Heart left ventricle (tissue), 13 donors: ENCODE data around the gene AKAP13.

Source experiments
- CTCF ChIP-seq, 12 donors: fragments of 200-600 bp; sonication (generic) in 4 of 12; IDR thresholded peaks; one replicate each; pipeline versions ENCODE4 v1.5.0 to v1.8.0; 2018 to 2022; ENCODE audit warnings: antibody characterized with exemption in 12 of 12, mild to moderate bottlenecking in 5 of 12
- POLR2A ChIP-seq, 2 donors: fragments of 450-650 bp; IDR thresholded peaks; one replicate each; pipeline ENCODE4 v1.6.1; 2017; ENCODE audit warnings: antibody characterized with exemption in 2 of 2, mild to moderate bottlenecking in 2 of 2, moderate library complexity in 2 of 2
- donor health status: ischemic (EF 13 %, LVEDD 7.1; RV severe dilation, severe dysfunction).
- donor health status: DM: no; HTN: yes; CAD: no.
- donor health status: DM: no; HTN: no; CAD: no.
- donor health status: ischemic (EF 25% LVEDD 6.9; RV normal size, moderate dysfunction).
- donor health status: ischemic (EF 25% LVEDD 5.7; RV mildly dilated, moderate dysfunction).
- donor health status: ischemic (EF 35%, LVEDD 5.7; RV mildly dilated, moderate dysfunction).
- donor health status: nonischemic (EF 11% LVEDD 7.7; RV severe dilation, severe dysfunction).
- donor health status: DM: yes; HTN: yes; CAD: no.
- donor health status: PGD.
- donor health status: ischemic (EF 29% LVEDD 5.4; RV normal size, mild dysfunction).
- donor health status: nonischemic (EF 23%, LVEDD 6.1; RV moderate dilation, normal function).

- no peak for TF ChIP-seq POLR2A (IDR thresholded peaks at IDR 0.05)
- TF ChIP-seq CTCF (IDR thresholded peaks at IDR 0.05) = no peak
Observed at GRCh38 chr15:85651548-85651947, 271.1 kb downstream of the AKAP13 start.
